ENCODE data around the gene QKI.
"Not testable (repeated sequence)": the region's sequence is repeated elsewhere in the genome, so short reads cannot be mapped to it uniquely, and the experiment has no call there.

The QKI gene

DNA sequence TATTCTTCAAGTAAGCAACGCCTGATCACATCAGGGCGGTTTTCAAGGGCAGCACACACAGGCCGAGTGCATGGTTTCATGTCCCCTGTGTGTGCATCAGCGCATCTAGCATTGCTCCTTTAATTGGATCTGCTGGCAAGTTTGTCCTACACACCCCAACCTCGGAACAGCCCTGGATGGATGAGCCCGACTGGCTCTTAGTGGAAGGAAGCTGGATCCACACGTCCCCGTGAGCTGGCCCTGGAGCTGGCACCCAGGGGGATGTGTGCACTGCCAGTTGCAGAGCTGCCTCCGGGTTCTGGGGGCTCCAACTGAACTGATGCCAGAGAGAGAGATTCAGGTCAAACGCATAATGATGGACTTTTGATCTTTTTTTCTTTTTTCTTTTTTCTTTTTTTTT lies 39.2 kb upstream of the QKI start:
- DNase-seq (ENCODE audit: insufficient read length, low spot score), result no peak
- no peak for FAIRE-seq
- TF ChIP-seq SPI1 (IDR thresholded peaks at IDR 0.05; ENCODE audit: low read depth, low read length) (no peak), POLR2AphosphoS5 (IDR thresholded peaks at IDR 0.05; ENCODE audit: low read depth, low read length) (no peak), PAX5 (IDR thresholded peaks at IDR 0.05; ENCODE audit: insufficient read depth, low read length, severe bottlenecking) (no peak), POLR2A (IDR thresholded peaks at IDR 0.05; ENCODE audit: low read depth, low read length) (no peak), TAF1 (IDR thresholded peaks at IDR 0.05; ENCODE audit: low read depth, low read length) (no peak), POU2F2 (IDR thresholded peaks at IDR 0.05; ENCODE audit: low read depth, low read length) (no peak)

DNA sequence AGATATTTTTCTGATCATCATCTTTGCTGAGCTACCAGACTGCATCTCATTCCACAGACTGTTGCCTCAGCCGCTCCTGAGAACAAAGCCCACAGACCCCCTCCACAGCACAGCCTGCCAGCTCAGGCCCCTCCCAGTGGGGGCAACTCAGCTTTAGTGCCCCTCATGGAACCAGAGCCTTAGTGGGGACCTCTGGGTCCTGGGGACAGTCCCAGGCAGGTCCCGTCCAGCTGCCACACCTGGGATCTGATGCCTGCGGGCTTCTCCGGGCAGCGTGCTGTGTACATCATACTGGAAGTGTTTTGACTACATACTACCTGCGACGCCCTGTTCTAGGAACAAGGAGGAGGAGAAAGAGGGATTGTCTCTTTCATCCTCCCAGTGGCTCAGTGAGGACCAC lies 38.3 kb upstream of the QKI start:
- no peak for FAIRE-seq
- no peak for TF ChIP-seq PAX5 (IDR thresholded peaks at IDR 0.05; ENCODE audit: insufficient read depth, low read length, severe bottlenecking)
- TF ChIP-seq SPI1 (IDR thresholded peaks at IDR 0.05; ENCODE audit: low read depth, low read length), result no peak
- no peak for TF ChIP-seq POLR2A (IDR thresholded peaks at IDR 0.05; ENCODE audit: low read depth, low read length)
- TF ChIP-seq TAF1 (IDR thresholded peaks at IDR 0.05; ENCODE audit: low read depth, low read length), result no peak
- TF ChIP-seq POLR2AphosphoS5 (IDR thresholded peaks at IDR 0.05; ENCODE audit: low read depth, low read length), result no peak
- no peak for TF ChIP-seq POU2F2 (IDR thresholded peaks at IDR 0.05; ENCODE audit: low read depth, low read length)
- DNase-seq (ENCODE audit: insufficient read length, low spot score), result no peak

DNA sequence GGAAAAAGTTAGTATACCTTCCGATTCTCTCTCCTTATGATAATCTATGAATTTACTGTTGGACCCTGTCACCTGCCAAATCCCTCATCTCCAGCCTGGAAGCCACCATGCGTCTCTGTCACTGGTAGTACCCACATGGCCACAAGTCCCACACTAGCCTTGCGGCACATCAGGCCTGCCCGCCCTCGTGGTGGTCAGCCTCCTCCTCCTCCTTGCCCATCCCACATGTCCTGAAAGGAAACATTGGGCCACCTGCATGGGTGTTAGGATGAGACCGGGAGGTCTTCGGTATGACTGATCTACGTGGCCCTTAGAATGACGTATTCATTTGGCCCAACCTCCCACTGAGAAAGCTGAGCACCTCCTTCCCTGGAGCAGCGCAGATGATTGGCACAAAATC lies 37.0 kb upstream of the QKI start:
- TF ChIP-seq POLR2A (IDR thresholded peaks at IDR 0.05; ENCODE audit: low read depth, low read length), result no peak
- no peak for TF ChIP-seq POU2F2 (IDR thresholded peaks at IDR 0.05; ENCODE audit: low read depth, low read length)
- TF ChIP-seq PAX5 (IDR thresholded peaks at IDR 0.05; ENCODE audit: insufficient read depth, low read length, severe bottlenecking), result no peak
- TF ChIP-seq SPI1 (IDR thresholded peaks at IDR 0.05; ENCODE audit: low read depth, low read length), result no peak
- TF ChIP-seq TAF1 (IDR thresholded peaks at IDR 0.05; ENCODE audit: low read depth, low read length), result no peak
- TF ChIP-seq POLR2AphosphoS5 (IDR thresholded peaks at IDR 0.05; ENCODE audit: low read depth, low read length), result no peak
- FAIRE-seq (no peak), DNase-seq (ENCODE audit: insufficient read length, low spot score) (no peak)

- TF ChIP-seq POLR2AphosphoS5 (IDR thresholded peaks at IDR 0.05; ENCODE audit: low read depth, low read length) (no peak), SPI1 (IDR thresholded peaks at IDR 0.05; ENCODE audit: low read depth, low read length) (no peak), PAX5 (IDR thresholded peaks at IDR 0.05; ENCODE audit: insufficient read depth, low read length, severe bottlenecking) (no peak), POU2F2 (IDR thresholded peaks at IDR 0.05; ENCODE audit: low read depth, low read length) (no peak), POLR2A (IDR thresholded peaks at IDR 0.05; ENCODE audit: low read depth, low read length) (no peak), TAF1 (IDR thresholded peaks at IDR 0.05; ENCODE audit: low read depth, low read length) (no peak)
Measured at GRCh38 chr6:163380216-163380615, 34.3 kb upstream of the QKI start.

GRCh38 chr6:163381118-163381756 lies 33.3 kb upstream of the QKI start:
- FAIRE-seq (no peak), DNase-seq (ENCODE audit: insufficient read length, low spot score) (no peak)
- no peak for TF ChIP-seq TAF1 (IDR thresholded peaks at IDR 0.05; ENCODE audit: low read depth, low read length)
- no peak for TF ChIP-seq SPI1 (IDR thresholded peaks at IDR 0.05; ENCODE audit: low read depth, low read length)

More at GRCh38 chr6:163380216-163380615, 34.3 kb upstream of the QKI start:
- FAIRE-seq (no peak), DNase-seq (ENCODE audit: insufficient read length, low spot score) (no peak)

DNA sequence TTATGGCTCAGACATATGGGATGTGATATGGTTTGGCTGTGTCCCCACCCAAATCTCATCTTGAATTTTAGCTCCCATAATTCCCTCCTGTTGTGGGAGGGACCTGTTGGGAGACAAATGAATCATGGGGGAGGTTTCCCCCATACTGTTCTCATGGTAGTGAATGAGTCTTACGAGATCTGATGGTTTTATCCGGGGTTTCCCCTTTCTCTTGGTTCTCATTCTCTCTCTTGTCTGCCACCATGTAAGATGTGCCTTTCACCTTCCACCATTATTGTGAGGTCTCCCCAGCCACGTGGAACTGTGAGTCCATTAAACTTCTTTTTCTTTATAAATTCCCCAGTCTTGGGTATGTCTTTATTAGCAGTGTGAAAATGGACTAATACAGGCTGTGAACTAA lies 31.1 kb upstream of the QKI start:
- FAIRE-seq; DNase-seq (ENCODE audit: insufficient read length, low spot score): not testable (repeated sequence)

GRCh38 chr6:163383912-163384311 lies 30.6 kb upstream of the QKI start:
- no peak for FAIRE-seq
- TF ChIP-seq POLR2AphosphoS5 (IDR thresholded peaks at IDR 0.05; ENCODE audit: low read depth, low read length) (no peak), SPI1 (IDR thresholded peaks at IDR 0.05; ENCODE audit: low read depth, low read length) (no peak), POLR2A (IDR thresholded peaks at IDR 0.05; ENCODE audit: low read depth, low read length) (no peak), PAX5 (IDR thresholded peaks at IDR 0.05; ENCODE audit: insufficient read depth, low read length, severe bottlenecking) (no peak), POU2F2 (IDR thresholded peaks at IDR 0.05; ENCODE audit: low read depth, low read length) (no peak), TAF1 (IDR thresholded peaks at IDR 0.05; ENCODE audit: low read depth, low read length) (no peak)
- no peak for DNase-seq (ENCODE audit: insufficient read length, low spot score)

DNA sequence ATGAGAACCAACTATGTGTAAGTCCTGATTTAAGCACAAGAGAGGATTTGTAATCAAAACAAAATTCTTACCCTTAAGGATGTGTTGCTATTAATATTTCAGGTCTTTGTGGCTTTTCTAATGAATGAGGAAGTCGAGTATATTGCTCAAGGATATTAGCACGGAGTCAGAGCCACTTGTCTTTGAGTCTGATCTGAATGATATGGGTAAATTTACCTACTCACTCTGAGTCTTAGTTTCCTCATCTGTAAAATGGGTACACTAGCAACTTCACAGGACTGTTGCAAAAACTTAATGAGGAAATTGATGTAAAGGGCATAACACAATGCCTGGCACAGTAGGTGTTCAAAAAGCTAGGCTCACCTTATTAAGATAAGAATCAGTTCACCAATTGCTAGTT lies 30.0 kb upstream of the QKI start:
- FAIRE-seq (no peak), DNase-seq (ENCODE audit: insufficient read length, low spot score) (no peak)
- TF ChIP-seq PAX5 (IDR thresholded peaks at IDR 0.05; ENCODE audit: insufficient read depth, low read length, severe bottlenecking) (no peak), POLR2A (IDR thresholded peaks at IDR 0.05; ENCODE audit: low read depth, low read length) (no peak), SPI1 (IDR thresholded peaks at IDR 0.05; ENCODE audit: low read depth, low read length) (no peak), POLR2AphosphoS5 (IDR thresholded peaks at IDR 0.05; ENCODE audit: low read depth, low read length) (no peak), TAF1 (IDR thresholded peaks at IDR 0.05; ENCODE audit: low read depth, low read length) (no peak), POU2F2 (IDR thresholded peaks at IDR 0.05; ENCODE audit: low read depth, low read length) (no peak)

DNA sequence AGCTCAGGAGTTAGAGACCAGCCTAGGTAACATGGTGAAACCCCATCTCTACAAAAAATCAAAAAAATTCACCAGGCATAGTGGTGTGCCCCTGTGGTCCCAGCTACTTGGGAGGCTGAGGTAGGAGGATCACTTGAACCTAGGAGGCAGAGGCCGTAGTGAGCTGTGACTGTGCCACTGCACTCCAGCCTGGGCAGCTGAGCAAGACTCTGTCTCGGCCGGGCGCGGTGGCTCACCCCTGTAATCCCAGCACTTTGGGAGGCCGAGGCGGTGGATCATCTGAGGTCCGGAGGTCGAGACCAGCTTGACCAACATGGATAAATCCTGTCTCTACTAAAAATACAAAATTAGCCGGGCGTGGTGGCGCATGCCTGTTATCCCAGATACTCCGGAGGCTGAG lies 29.0 kb upstream of the QKI start:
- not testable (repeated sequence) for FAIRE-seq; DNase-seq (ENCODE audit: insufficient read length, low spot score)

- DNase-seq (ENCODE audit: insufficient read length, low spot score) (no peak), FAIRE-seq (no peak)
- no peak for TF ChIP-seq POLR2A (IDR thresholded peaks at IDR 0.05; ENCODE audit: low read depth, low read length)
- TF ChIP-seq POU2F2 (IDR thresholded peaks at IDR 0.05; ENCODE audit: low read depth, low read length), result no peak
- TF ChIP-seq TAF1 (IDR thresholded peaks at IDR 0.05; ENCODE audit: low read depth, low read length), result no peak
- no peak for TF ChIP-seq PAX5 (IDR thresholded peaks at IDR 0.05; ENCODE audit: insufficient read depth, low read length, severe bottlenecking)
- TF ChIP-seq POLR2AphosphoS5 (IDR thresholded peaks at IDR 0.05; ENCODE audit: low read depth, low read length), result no peak
- TF ChIP-seq SPI1 (IDR thresholded peaks at IDR 0.05; ENCODE audit: low read depth, low read length), result no peak
Measured at GRCh38 chr6:163386329-163386908, 28.1 kb upstream of the QKI start.

All from GM12891 (cell line).